ENCODE measurements around the gene MTAP. TPM values are rescaled to one million over a fixed set of nuclear protein-coding genes. Genes with fewer than 3 reads are reported as not detected.

Gene MTAP
- total and polyA plus RNA-seq, 9 of the 15 experiments (the other 6 are each of a cell fraction or from before 2014, with no cell fraction given) = 0.07 TPM; not detected in 8

GRCh38 chr9:21856301-21857094 lies 54.1 kb downstream of the MTAP start:
- no peaks in the 10 kb centered on the region for H3K79me2 ChIP-seq (ENCODE audit: control insufficient read depth, insufficient read depth, low read length)
- BruUV-seq (replicated peaks) = no TSS peak
- no peaks in the 10 kb centered on the region for H3K4me1 ChIP-seq (replicated peaks in 1 of 2; ENCODE audit: control insufficient read depth in 2 of 2, insufficient read depth in 2 of 2, low read length in 2 of 2)
- no peak for FAIRE-seq
- H3K4me3 ChIP-seq = no peak overlapping the region
- ChIA-PET POLR2A (no interaction called here), CTCF (ENCODE audit: low intra/inter-chr PET ratio) (no interaction called here)
- no peak overlapping the region for H2AFZ ChIP-seq (ENCODE audit: low read depth, low read length)
- no peak for ATAC-seq
- H3K27ac ChIP-seq (ENCODE audit: extremely low read depth, low read depth, low read length) = no peak overlapping the region
- H3K9me3 ChIP-seq (replicated peaks; ENCODE audit: control insufficient read depth, insufficient read depth, low read depth, low read length) = no peaks in the 10 kb centered on the region
- H3K9me1 ChIP-seq (ENCODE audit: control insufficient read depth, insufficient read depth, low read length) = no peaks in the 10 kb centered on the region
- no peak overlapping the region for H3K9ac ChIP-seq (ENCODE audit: insufficient read depth in 1 of 2, low read depth in 2 of 2, low read length in 2 of 2)
- WGBS (ENCODE audit: insufficient coverage, low coverage, missing lambda C conversion rate) = no CpG with 5 or more reads among the region's 5 CpGs
- in situ Hi-C loops (cut with MboI) (no loop called here), intact Hi-C loops (cut with micrococcal nuclease) (no loop called here)
- no peaks in the 10 kb centered on the region for H3K36me3 ChIP-seq (ENCODE audit: control insufficient read depth, insufficient read depth, low read length)
- TF ChIP-seq CTCF (IDR thresholded peaks at IDR 0.05 in 2 of 3, conservative IDR thresholded peaks at IDR 0.05 in 1 of 3; ENCODE audit: insufficient read depth in 2 of 3, low read depth in 1 of 3, low read length in 3 of 3) = no peak
- no peak for TF ChIP-seq GTF3C2 (IDR thresholded peaks at IDR 0.05; ENCODE audit: borderline replicate concordance, extremely low read depth, insufficient read length)
- no peak for TF ChIP-seq ZNF584 (CRISPR knock-in tag; IDR thresholded peaks at IDR 0.05; ENCODE audit: low read depth)
- TF ChIP-seq GTF2E2 (tag; IDR thresholded peaks at IDR 0.05) = no peak
- no peak for TF ChIP-seq ZNF324 (CRISPR knock-in tag; IDR thresholded peaks at IDR 0.05)
- TF ChIP-seq PHTF2 (CRISPR knock-in tag; IDR thresholded peaks at IDR 0.05) = no peak
- no peak for TF ChIP-seq BCL6 (CRISPR knock-in tag; IDR thresholded peaks at IDR 0.05)
- no peak for TF ChIP-seq NCOA6 (IDR thresholded peaks at IDR 0.05)
- TF ChIP-seq SUPT5H (IDR thresholded peaks at IDR 0.05) = no peak
- no peak for TF ChIP-seq HMG20B (CRISPR knock-in tag; IDR thresholded peaks at IDR 0.05)
- no peak for TF ChIP-seq ZNF444 (CRISPR knock-in tag; IDR thresholded peaks at IDR 0.05)
- TF ChIP-seq KDM1A (IDR thresholded peaks at IDR 0.05) = no peak
- no peak for DNase-seq (ENCODE audit: extremely low read depth in 1 of 4, low spot score in 3 of 4)
- H4K20me1 ChIP-seq (replicated peaks; ENCODE audit: control insufficient read depth, insufficient read depth, low read length) = no peaks in the 10 kb centered on the region
- no peaks in the 10 kb centered on the region for H3K27me3 ChIP-seq (ENCODE audit: control insufficient read depth in 2 of 2, insufficient read depth in 2 of 2, low read length in 2 of 2)
- no peak overlapping the region for H3K4me2 ChIP-seq (ENCODE audit: insufficient read depth, low read length)
